ENCODE measurements around the gene LRP1B.

The LRP1B gene

DNA sequence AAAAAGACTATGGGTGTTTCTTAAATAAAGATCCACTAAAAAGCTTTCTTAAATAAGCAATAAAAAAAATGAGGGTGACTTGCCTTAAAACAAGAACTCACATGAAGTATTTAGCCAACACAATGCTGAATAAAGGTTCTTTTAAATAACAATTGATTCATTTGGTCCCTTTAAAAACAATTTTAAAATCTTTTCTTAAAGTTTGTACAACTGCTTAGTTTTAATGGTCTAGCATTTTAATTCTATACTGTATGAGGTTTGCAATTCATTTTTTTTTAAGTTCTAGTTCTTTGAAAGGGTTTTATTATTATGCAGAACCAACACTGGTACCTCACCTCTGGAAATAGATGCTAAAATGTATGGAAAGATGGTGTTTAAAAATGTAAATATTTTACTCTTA, 1017.5 kb downstream of the LRP1B start:
- Histone ChIP-seq H2AFZ (ENCODE audit: low read length) (no peak overlapping the region), H3K9me2 (replicated peaks; ENCODE audit: low read depth, low read length) (no peaks in the 10 kb centered on the region), H3K27me3 (ENCODE audit: insufficient read depth, low read length, poor library complexity, severe bottlenecking) (no peaks in the 10 kb centered on the region), H4K20me1 (ENCODE audit: insufficient read depth, low read length, poor library complexity, severe bottlenecking) (no peaks in the 10 kb centered on the region), H3K4me2 (ENCODE audit: low read depth, low read length, poor library complexity, severe bottlenecking) (no peak overlapping the region), H3K4me3 (ENCODE audit: low read length, poor library complexity, severe bottlenecking) (no peak overlapping the region), H3F3A (ENCODE audit: low read depth) (no peaks in the 10 kb centered on the region), H3K79me2 (ENCODE audit: insufficient read depth, low read length) (no peaks in the 10 kb centered on the region), H3K36me3 (ENCODE audit: insufficient read depth, low read length) (no peaks in the 10 kb centered on the region), H3K9me3 (ENCODE audit: insufficient read depth, low read depth, low read length) (no peaks in the 10 kb centered on the region), H3K9ac (ENCODE audit: low read depth, low read length, poor library complexity, severe bottlenecking) (no peak overlapping the region), H3K4me1 (ENCODE audit: insufficient read depth, low read length, poor library complexity, severe bottlenecking) (no peaks in the 10 kb centered on the region)
- TF ChIP-seq EZH2phosphoT487 (IDR thresholded peaks at IDR 0.05; ENCODE audit: borderline replicate concordance), result no peak
- TF ChIP-seq, protein P1, sequence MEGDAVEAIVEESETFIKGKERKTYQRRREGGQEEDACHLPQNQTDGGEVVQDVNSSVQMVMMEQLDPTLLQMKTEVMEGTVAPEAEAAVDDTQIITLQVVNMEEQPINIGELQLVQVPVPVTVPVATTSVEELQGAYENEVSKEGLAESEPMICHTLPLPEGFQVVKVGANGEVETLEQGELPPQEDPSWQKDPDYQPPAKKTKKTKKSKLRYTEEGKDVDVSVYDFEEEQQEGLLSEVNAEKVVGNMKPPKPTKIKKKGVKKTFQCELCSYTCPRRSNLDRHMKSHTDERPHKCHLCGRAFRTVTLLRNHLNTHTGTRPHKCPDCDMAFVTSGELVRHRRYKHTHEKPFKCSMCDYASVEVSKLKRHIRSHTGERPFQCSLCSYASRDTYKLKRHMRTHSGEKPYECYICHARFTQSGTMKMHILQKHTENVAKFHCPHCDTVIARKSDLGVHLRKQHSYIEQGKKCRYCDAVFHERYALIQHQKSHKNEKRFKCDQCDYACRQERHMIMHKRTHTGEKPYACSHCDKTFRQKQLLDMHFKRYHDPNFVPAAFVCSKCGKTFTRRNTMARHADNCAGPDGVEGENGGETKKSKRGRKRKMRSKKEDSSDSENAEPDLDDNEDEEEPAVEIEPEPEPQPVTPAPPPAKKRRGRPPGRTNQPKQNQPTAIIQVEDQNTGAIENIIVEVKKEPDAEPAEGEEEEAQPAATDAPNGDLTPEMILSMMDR (conservative IDR thresholded peaks at IDR 0.05; ENCODE audit: low read length), result no peak

DNA sequence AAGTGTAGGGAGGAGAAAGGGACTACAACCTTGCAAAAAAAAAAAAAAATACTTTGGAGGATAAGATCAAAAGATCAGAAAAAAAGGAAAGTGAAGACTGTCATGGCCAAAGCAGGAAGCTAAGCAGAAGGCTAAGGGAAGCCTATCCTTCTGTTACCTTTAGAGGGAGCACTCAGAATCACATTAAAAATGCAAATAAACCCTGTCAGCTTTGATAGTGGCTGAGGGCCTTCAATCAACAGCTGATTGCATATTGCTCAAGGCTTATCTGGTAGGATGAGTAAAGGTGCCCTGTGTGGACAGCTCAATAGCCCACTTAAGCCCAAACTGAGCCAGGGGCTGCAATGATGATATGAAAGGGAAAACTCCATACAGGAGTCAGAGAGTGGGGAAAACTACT, 1021.2 kb downstream of the LRP1B start:
- H2AFZ ChIP-seq (ENCODE audit: low read length), result no peak overlapping the region
- no peak for TF ChIP-seq EZH2phosphoT487 (IDR thresholded peaks at IDR 0.05; ENCODE audit: borderline replicate concordance)
- TF ChIP-seq, protein P1 (conservative IDR thresholded peaks at IDR 0.05; ENCODE audit: low read length), result peak; percentile 30
- no peaks in the 10 kb centered on the region for H3K9me3 ChIP-seq (ENCODE audit: insufficient read depth, low read depth, low read length)
- H4K20me1 ChIP-seq (ENCODE audit: insufficient read depth, low read length, poor library complexity, severe bottlenecking), result no peaks in the 10 kb centered on the region
- no peaks in the 10 kb centered on the region for H3K36me3 ChIP-seq (ENCODE audit: insufficient read depth, low read length)
- H3F3A ChIP-seq (ENCODE audit: low read depth), result no peaks in the 10 kb centered on the region
- H3K4me1 ChIP-seq (ENCODE audit: insufficient read depth, low read length, poor library complexity, severe bottlenecking), result no peaks in the 10 kb centered on the region
- H3K9me2 ChIP-seq (replicated peaks; ENCODE audit: low read depth, low read length), result no peaks in the 10 kb centered on the region
- no peaks in the 10 kb centered on the region for H3K27me3 ChIP-seq (ENCODE audit: insufficient read depth, low read length, poor library complexity, severe bottlenecking)
- no peaks in the 10 kb centered on the region for H3K79me2 ChIP-seq (ENCODE audit: insufficient read depth, low read length)
- no peak overlapping the region for H3K4me2 ChIP-seq (ENCODE audit: low read depth, low read length, poor library complexity, severe bottlenecking)
- no peak overlapping the region for H3K4me3 ChIP-seq (ENCODE audit: low read length, poor library complexity, severe bottlenecking)
- H3K9ac ChIP-seq (ENCODE audit: low read depth, low read length, poor library complexity, severe bottlenecking), result no peak overlapping the region

DNA sequence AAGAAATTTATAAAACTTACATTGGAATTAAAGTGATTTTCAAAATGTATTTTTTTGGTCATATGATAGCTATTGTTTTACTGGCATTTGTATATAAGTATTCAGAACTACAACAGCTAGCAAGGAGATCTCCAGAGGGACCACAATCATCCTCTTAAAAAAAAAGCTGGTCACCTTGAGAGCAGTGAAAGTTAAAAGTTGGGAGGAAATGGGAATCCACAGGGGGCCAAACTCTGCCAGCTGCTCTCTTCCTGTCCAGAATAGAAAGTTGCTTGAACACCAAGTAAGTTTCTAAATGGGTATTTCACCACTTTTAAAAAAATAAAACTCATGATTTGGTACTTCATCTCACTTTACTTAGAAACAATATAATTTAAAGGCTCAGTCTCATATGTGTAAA, 1025.1 kb downstream of the LRP1B start:
- Histone ChIP-seq H4K20me1 (ENCODE audit: insufficient read depth, low read length, poor library complexity, severe bottlenecking) (no peaks in the 10 kb centered on the region), H3K36me3 (ENCODE audit: insufficient read depth, low read length) (no peaks in the 10 kb centered on the region), H3K9me3 (ENCODE audit: insufficient read depth, low read depth, low read length) (no peaks in the 10 kb centered on the region), H2AFZ (ENCODE audit: low read length) (no peak overlapping the region), H3K4me1 (ENCODE audit: insufficient read depth, low read length, poor library complexity, severe bottlenecking) (no peaks in the 10 kb centered on the region), H3K4me3 (ENCODE audit: low read length, poor library complexity, severe bottlenecking) (no peak overlapping the region), H3K79me2 (ENCODE audit: insufficient read depth, low read length) (no peaks in the 10 kb centered on the region), H3K27me3 (ENCODE audit: insufficient read depth, low read length, poor library complexity, severe bottlenecking) (no peaks in the 10 kb centered on the region), H3K4me2 (ENCODE audit: low read depth, low read length, poor library complexity, severe bottlenecking) (no peak overlapping the region), H3F3A (ENCODE audit: low read depth) (no peaks in the 10 kb centered on the region), H3K9ac (ENCODE audit: low read depth, low read length, poor library complexity, severe bottlenecking) (no peak overlapping the region), H3K9me2 (replicated peaks; ENCODE audit: low read depth, low read length) (no peaks in the 10 kb centered on the region)
- TF ChIP-seq EZH2phosphoT487 (IDR thresholded peaks at IDR 0.05; ENCODE audit: borderline replicate concordance), result no peak
- TF ChIP-seq, protein P1 (conservative IDR thresholded peaks at IDR 0.05; ENCODE audit: low read length), result no peak
